Spleen (tissue), 7 donors: Measurements from ENCODE around the gene POU2AF1.

Source experiments
- POLR2AphosphoS5 ChIP-seq, 3 donors: sonication (generic); formaldehyde crosslinking; IDR thresholded peaks; one replicate each; pipeline ENCODE4 v1.5.1; 2017; ENCODE audit warnings: antibody characterized with exemption in 3 of 3
- TF ChIP-seq, protein P1 (sequence below), 11 experiments: fragments of 200-600 bp in 7 of 11; fragments of 450-650 bp in 4 of 11; sonication (generic) in 4 of 11; IDR thresholded peaks in 8 of 11; conservative IDR thresholded peaks in 3 of 11; 1 replicate in 7 of 11; 2 replicates in 4 of 11; pipeline versions ENCODE4 v1.4.0 to v1.8.0; 2016 to 2021; ENCODE audit warnings: antibody characterized with exemption in 11 of 11, inconsistent platforms in 4 of 11, mild to moderate bottlenecking in 1 of 11
- donor health status: DM: no; HTN: no; CAD: no; lungs with moderate emphysema.
- donor health status: DM: no; HTN: no; CAD: no.
- donor health status: DM: no; HTN: no; CAD: no.

DNA sequence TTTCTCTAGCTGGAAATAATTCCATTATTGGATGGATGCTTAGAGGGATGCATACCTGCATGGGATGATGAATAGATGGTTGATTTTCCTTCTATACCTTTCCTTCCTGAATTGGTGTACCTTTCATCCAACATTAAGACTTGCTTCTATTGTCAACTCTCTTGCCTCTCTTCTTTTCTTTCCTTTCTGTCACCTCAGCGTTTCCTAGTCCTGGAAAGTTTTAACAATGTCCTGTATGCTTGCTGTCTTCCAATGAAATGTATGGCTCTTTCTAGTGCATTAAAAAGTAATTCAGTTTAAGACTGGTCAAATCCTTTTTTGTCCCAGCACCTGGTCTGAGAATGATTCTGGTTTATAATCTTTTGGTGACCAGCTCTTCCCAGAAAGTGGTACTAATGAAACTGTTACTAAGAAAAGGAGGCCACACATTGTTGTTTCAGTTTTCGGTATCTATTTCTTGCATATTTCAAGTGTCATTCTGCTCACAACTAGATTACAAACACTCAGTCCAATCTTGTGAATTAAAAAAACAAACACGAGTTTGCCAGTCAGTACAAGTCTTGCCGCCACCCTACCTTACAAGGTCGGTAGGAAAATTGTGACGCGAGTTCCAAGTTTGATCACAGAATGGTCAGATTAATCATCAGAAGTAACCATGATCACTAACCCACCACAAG lies 8.0 kb downstream of the POU2AF1 start:
- TF ChIP-seq, protein P1, sequence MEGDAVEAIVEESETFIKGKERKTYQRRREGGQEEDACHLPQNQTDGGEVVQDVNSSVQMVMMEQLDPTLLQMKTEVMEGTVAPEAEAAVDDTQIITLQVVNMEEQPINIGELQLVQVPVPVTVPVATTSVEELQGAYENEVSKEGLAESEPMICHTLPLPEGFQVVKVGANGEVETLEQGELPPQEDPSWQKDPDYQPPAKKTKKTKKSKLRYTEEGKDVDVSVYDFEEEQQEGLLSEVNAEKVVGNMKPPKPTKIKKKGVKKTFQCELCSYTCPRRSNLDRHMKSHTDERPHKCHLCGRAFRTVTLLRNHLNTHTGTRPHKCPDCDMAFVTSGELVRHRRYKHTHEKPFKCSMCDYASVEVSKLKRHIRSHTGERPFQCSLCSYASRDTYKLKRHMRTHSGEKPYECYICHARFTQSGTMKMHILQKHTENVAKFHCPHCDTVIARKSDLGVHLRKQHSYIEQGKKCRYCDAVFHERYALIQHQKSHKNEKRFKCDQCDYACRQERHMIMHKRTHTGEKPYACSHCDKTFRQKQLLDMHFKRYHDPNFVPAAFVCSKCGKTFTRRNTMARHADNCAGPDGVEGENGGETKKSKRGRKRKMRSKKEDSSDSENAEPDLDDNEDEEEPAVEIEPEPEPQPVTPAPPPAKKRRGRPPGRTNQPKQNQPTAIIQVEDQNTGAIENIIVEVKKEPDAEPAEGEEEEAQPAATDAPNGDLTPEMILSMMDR (IDR thresholded peaks at IDR 0.05 in 8 of 11, conservative IDR thresholded peaks at IDR 0.05 in 3 of 11): no peak
- TF ChIP-seq POLR2AphosphoS5 (IDR thresholded peaks at IDR 0.05): no peak
